Measurements from ENCODE around the gene USPL1.

The USPL1 gene

GRCh38 chr13:30665638-30666037 lies 47.9 kb downstream of the USPL1 start:
- no peak for DNase-seq

- no peak for DNase-seq
Measured at GRCh38 chr13:30666113-30666512, 48.4 kb downstream of the USPL1 start.

DNA sequence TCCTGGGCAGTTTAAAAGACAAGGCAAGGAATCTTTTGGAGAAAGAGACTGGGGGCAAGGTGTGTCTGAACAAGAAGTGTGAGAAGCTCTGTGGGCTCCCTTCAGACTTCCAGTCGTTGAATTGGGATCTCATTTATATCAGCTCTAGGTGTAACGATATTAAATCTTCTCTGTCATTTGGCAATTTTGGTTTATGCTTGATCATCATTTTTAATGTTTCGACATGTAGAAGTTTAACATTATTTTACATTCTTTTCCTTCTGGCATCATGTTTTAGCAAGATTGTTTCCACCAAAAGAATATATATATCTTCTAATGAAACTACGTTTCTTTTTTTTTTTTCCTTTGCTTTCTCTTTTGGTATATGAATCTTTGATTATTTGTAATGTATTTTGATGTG lies 49.3 kb downstream of the USPL1 start:
- no peak for DNase-seq

DNA sequence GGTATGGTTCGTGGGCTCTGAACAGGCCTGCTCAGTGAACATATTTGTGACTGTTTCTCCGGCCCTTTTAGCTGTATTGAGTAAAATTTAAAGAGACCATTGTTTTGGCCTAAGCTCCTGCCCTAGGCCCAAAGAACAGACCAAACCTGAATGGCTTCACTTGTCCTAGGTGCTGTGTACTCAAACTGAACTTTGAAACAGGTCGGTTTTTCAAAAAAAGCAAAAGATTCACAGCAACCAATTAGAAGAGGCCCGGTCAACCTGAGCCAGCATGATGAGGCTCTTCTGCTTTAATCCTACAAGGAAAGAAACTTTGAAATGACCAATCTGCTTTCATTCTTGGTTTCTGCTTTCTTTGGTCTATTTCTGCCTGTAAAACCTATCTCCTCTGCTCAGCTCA lies 50.6 kb downstream of the USPL1 start:
- no peak for DNase-seq

DNA sequence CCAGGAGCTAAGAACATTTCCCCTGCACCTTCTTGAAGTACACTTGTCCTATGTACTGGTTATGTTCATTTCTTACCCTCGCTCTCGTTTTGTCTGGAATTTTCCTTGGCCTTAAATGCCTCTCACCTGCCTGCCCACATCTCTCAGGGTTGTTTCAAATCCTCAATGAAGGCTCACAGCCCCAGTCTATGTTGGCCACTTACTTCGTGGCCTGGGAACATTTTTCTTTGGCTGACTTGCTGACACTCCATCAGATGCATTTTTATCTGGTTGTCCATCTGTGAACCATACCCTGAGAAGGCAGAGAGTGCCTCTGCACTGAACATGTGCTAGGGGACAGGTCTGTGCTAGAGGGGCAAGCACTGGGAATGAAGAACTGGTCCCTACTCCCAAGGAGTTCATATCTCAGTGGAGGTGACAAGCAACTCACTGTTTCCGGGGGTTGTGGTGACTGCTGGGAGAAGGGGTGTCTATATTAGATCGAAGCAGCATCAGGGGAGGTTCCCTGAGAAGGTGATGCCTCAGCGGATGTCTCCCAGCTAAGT lies 53.6 kb downstream of the USPL1 start:
- DNase-seq: no peak

DNA sequence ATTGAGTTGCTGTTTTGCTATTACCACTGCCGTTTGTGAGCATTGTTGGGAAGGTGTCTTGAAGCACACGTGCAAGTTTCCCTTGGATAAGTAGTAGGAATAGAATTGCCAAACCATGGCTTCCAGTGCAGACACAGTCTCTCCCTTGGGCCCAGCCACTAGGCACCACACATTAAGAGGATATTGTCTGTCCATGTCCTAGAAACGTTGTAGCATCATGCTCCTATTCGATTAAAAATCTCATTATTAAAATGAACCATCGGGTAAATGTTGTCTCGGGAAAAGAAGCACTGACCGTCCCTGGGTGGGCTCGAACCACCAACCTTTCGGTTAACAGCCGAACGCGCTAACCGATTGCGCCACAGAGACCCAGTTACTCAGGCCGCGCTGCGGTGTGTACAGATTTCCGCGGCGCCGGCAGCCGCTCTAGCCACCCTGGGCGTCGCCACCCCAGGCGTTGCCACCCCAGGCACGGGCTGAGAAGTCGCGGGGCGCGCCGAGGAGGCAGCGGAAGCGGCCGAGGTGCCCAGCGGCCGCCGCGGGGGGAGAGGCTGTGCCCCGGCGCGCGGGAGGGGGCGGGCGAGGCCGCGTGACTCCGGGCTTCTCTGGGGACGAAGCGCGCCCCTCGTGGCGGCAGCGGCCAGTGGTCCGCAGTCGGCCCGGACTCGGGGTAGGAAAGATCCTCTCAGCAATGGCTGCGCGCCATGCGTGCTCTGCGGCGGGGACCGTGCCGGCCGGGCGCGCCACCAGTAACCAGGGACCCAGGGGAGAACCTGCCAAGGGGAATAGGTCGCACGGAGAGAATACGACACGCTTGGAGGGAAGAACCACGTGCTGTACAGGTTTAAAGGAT lies 56.2 kb downstream of the USPL1 start:
- DNase-seq: no peak

GRCh38 chr13:30675717-30676116 lies 58.0 kb downstream of the USPL1 start:
- no peak for DNase-seq

DNA sequence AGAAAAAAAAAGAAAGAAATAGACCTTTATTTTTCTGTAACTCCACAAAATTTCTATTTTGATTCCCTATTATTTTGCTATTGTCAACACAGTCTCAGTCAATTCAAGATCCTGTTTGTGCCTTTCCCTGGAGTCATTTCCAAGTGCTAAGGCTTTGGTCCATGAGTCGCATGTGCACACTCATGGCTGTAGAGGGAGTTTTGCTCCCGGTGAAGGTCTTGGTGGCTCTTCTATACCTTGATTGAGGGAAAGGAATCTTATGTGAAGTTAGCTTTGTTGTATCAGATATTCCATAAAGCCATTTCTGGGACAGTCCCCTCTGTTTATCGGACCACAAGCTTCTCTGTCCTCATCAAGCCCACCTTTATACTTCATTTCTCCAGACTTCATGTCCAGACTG lies 59.0 kb downstream of the USPL1 start:
- DNase-seq: no peak

DNA sequence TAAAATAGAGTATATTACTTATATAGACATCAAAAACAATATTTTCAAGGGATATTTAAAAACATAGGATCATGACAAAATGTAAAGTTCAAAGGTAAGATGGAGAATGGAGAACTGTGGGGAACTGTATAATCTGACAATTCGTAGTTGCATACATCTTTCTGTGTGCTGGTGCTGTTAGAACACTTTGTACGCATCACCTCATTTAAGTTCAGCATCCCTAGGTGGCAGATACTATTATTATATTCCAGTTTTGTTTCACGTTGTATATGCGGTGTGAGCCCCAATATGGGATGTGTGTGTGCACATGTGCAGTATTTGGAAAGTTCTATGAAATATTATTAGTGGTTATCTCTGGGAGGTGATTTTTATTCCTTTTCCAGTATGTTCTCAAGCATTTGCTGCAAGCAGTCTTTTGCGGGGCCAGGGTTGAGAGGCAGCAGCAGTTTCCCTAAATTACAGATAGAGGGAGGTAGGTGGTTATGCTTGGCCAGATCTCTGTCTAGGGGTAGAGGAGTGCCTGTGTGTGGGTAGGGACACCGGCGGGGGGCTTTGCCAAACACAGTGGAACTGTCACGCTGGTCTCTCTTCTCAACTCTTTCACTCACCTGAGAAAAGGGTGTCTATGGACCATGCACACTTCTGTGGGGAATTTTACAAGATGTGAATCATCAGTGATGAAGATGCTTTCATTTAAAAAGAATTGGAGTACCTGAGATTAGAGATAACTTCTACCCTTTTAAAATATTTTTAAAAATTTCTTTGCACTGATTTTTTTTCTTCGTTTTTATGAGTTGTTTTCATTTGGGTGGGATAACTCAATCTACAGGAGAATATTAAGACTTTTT lies 62.0 kb downstream of the USPL1 start:
- no peak for DNase-seq

DNA sequence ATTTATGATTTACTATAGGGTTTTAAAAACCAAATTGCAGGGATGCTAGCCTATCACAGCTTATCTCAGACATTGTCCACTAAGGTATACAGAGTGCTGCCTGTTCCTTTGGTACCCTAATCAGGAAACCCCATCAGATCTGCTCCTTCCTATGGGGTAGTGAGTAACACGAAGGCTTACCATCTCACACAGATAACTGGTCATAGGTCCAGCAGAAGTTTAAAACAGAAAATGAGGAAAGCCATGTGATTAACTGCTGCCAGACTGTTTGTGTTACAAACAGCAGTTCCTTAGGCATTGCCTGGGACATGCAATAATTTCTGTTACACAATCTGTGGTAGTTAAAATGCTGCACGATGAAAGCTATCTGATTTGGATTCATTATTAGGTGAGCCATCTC lies 64.1 kb downstream of the USPL1 start:
- no peak for DNase-seq

DNA sequence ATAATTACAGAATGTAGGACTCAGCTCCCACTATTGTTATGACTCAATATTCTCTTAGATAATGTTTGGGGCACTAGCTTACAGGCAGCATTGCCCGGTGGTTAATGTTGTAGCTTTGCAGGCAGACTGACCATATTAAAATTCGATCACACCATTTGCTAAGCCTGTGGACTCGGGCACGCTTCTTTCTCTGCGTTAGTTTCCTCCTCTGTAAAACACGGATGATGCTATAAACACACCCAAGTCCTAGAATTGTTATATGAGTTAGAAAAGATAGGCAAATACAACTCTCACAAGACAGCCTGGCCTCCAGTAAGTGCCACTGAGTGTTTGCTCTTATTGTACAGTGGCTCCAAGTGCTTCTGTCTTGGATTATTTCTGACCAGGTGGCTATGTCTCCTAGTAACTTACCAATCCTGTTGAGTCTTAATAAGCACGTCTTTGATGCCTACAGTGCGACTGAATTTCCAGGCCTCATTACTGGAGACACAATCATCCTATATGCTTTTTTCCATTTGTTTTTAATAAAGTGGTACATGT lies 67.7 kb downstream of the USPL1 start:
- DNase-seq: no peak

GRCh38 chr13:30685987-30686386 lies 68.3 kb downstream of the USPL1 start:
- no peak for DNase-seq

GRCh38 chr13:30687601-30688000 lies 69.9 kb downstream of the USPL1 start:
- DNase-seq: no peak

- no peak for DNase-seq
Measured at GRCh38 chr13:30689752-30690151, 72.0 kb downstream of the USPL1 start.

- no peak for DNase-seq
Measured at GRCh38 chr13:30690282-30691188, 72.8 kb downstream of the USPL1 start.

DNA sequence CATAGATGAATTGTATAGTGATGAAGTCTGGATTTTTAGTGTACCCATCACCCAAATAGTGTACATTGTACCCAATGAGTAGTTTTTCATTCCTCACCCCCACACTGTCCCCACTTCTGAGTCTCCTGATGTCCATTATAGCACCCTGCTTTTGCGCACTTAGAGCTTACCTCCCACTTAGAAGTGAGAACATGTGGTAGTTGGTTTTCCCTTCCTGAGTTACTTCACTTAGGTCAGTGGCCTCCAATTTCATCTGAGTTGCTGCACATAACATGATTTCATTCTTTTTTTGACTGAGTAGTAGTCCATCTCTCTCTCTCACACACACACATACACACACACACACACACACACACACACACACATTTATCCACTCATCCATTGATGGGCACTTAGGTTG lies 74.4 kb downstream of the USPL1 start:
- DNase-seq: no peak

- no peak for DNase-seq
Measured at GRCh38 chr13:30696278-30697176, 78.8 kb downstream of the USPL1 start.

DNA sequence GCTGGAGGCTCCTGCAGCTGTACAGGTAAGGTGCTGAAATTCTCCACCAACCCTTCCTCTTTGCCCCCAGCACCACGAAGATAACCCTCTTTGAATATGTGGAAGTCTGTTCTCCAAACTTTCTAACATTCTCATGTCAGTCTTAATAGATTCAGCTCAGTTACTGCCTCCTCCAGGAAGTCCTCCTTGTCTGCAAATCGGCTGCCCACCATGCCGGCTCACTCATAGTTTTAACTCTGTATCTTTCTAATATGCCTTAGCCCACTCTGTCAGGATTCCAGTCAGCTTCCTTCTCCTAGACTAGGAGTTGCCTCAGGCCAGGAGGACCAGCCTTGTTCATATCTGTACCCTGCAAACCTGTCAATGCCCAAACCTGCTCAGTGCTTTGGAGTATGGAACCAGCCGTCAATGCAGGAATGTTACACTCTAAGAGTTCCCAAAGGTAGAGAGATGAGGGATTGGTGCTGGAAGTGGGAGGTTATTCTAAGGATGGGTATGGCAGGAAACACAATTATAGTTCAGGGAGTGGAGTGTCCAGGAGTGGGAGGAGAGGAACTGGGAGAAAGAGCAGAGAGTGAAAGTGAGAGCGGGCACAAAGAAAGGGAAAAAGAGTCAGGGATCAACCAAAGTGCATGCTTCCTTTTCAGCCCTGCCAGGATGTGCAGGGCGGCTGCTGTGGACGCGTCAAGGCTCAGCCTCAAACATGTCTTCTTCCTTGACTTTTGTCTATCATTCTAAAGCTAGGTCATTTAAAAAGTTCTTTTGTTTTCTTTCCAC lies 79.6 kb downstream of the USPL1 start:
- no peak for DNase-seq

- DNase-seq: no peak
Measured at GRCh38 chr13:30697996-30698401, 80.3 kb downstream of the USPL1 start.

GRCh38 chr13:30698488-30699005 lies 80.8 kb downstream of the USPL1 start:
- no peak for DNase-seq
